SKM-1 treated with dmso at 0.1 percent for 144 hours (cell line): ENCODE results near the gene EZH1.

Experiments used
- DNase-seq: peaks from one replicate; lab custom pipeline; 2025; ENCODE audit not compliant: unreplicated experiment; lab: John Stamatoyannopoulos, UW

The EZH1 gene

DNA sequence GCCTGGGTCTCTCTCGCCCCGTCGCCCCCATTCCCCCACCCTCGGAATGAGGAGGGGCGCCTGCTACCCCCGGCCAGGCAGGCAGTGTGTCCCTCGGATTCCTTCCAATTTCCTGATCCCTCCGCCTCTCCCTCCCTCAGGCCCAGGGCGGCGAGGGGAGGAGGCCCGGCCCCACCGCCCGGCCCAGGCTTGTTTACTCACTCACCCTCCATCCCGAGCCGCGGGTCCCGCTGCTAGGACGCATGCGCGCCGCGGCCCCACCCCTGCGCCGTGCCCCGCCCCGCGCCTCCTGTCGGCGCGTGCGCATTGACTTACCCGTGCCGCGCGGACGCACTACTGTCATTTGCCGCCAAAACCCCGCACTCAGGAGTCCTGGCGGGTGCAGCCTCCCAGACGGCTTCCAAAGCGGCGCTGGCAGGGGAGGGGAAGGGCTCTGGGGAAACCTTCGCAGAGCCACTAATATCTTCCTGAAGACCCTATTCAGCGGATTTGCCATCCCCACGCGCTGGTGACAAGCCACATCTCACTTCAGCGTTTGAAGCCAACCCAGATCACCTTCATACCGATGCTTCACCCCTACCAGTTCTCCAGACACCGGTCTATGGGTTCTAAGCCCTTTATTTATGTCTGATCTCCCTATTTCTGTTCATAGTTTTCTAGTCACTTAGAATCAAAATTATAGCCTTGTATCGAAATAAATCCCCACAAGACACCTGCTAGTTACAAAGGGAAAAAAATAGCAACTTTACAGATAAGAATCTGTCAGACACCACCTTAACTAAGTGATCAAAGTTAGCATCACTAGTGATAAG is at the start of gene EZH1:
Gene EZH1, minus strand, starts transcription at position 235 of the 812 bp plus-strand sequence. CDS start 16,099 bp downstream, outside the sequence.
- DNase-seq: peak; percentile 90

DNA sequence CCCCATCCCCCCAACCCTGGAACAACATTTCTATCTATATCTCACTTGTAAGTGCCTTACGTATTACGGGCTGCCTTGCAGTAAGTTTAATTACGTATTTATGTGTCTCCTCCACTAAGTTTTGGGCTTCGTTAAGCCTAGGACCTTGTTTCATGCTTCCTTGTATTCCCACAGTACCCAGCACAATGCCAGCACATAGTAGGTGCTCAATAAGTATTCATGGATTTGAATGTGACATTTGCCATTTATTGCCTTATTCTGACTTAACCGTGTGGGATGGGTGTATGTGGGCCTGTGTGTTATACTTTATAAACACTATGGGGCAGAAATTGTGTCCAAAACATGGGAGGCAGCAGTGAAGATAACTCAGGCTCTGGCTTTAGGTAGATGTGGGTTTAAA is 47.7 kb upstream of the EZH1 start:
- no peak for DNase-seq

DNA sequence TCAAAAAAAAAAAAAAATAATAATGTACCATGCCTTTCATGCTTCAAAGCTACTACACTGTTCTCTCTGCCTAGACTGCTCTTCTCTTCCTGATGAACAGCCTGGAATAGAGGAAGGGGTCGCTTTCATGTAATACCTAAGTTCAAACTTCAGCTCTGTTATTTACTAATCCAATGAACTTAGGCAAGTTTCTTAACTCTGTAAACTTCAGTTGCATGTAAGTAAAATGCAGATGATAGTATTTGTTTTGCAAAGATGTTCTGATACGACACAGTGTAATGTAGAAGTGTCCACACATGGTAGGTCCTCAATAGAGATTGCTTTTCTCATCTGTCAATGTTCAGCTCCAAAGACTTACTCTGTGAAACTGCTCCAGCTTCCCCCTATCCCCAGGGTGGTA is 47.1 kb upstream of the EZH1 start:
- DNase-seq: no peak

DNA sequence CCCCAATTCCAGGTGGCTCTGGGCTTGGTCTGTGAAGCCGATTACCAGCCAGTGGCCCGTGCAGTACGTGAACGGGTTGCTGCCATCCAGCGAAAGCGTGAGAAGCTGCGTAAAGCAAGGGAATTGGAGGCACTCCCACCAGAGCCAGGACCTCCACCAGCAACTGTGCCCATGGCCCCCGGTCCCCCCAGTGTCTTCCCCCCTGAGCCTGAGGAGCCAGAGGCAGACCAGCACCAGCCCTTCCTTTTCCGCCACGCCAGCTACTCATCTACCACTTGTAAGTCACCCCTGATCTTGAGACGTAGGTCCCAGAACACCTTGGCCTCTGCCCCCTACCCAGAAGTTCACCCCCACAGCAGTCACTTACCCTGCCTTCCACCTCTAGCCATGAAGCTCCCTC is 42.4 kb upstream of the EZH1 start:
- no peak for DNase-seq

DNA sequence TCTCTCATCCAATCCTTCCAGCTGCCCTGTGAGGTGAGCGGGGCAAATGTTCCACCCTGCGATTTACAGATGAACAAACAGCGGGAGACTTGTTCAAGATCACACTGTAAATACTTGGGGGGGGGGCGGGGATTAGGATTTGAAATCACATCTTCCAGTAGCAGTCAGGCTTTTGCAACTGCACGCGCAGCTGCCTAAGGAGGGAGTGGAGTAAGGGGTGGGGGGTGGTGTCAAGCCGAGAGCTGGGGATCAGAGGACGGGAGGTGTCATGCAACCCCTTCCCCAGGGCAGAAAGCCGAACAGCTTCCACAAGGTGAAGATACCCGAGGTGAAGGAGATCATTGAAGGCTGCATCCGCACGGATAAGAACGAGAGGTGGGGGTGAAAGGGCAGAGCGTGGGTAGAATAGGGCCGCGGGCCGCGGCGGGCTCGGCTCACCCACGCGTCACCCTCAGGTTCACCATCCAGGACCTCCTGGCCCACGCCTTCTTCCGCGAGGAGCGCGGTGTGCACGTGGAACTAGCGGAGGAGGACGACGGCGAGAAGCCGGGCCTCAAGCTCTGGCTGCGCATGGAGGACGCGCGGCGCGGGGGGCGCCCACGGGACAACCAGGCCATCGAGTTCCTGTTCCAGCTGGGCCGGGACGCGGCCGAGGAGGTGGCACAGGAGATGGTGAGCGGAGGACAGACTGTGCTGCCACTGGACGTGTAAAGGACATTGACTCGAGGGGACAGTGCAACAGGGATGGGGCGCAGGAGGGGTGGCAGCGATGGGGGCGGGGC is 40.2 kb upstream of the EZH1 start:
- no peak for DNase-seq

DNA sequence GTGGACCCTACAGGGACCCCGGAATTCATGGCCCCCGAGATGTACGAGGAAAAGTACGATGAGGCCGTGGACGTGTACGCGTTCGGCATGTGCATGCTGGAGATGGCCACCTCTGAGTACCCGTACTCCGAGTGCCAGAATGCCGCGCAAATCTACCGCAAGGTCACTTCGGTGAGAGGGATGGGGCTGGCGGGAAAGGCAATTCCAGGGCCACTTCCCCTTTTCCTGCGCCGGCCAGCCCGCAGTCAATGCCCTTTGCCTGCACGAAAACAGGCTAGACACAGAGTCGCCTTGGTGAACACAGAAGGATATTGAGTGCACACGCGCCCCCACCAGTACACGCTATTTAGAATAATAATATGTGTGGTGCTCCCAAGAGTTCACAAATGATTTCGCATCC is 39.6 kb upstream of the EZH1 start:
- no peak for DNase-seq

DNA sequence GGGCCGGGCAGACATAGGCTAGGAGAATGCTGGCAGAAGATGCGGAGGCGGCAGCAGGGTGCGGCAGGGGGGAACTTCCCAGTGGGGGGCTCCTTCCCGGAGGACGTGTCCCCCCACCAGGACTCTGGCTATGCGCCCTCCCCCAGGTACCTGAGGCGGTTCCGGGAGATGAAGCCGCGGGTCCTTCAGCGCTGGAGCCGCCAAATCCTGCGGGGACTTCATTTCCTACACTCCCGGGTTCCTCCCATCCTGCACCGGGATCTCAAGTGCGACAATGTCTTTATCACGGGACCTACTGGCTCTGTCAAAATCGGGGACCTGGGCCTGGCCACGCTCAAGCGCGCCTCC is 38.9 kb upstream of the EZH1 start:
- DNase-seq: no peak

DNA sequence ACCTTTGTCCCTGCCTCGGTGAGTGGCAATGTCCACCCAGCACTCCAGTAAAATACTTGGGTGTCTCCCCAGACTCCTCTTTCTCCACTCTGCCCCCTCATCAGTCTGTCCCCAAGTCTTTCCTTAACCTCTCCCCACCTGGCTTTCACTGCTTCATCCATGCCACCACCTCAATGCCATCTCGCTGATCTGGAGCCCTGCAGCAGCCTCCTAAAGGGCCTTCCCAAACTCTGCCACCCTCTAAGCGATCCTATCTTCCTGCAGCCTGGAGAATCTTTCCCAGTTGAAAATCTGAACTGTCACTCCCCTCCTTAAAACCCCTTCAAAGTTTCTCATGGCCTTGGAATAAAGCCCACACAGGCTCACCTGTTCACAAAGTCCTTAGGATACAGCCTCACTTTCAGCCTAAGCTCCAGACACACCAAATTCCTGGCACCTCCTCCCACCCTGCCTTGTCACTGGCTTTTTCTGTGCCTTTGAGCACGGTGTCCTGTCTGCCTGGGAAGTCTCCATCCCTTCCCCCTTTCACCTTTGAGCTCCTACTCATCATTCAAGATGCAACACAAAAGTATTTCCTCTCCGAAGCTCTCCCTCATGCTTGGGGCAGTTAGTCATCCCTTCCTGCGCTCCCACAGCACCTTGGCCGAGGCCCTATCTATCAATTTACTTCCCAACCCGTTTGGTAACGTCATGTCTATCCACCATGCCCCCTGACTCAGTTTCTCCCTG is 38.4 kb upstream of the EZH1 start:
- DNase-seq: no peak

DNA sequence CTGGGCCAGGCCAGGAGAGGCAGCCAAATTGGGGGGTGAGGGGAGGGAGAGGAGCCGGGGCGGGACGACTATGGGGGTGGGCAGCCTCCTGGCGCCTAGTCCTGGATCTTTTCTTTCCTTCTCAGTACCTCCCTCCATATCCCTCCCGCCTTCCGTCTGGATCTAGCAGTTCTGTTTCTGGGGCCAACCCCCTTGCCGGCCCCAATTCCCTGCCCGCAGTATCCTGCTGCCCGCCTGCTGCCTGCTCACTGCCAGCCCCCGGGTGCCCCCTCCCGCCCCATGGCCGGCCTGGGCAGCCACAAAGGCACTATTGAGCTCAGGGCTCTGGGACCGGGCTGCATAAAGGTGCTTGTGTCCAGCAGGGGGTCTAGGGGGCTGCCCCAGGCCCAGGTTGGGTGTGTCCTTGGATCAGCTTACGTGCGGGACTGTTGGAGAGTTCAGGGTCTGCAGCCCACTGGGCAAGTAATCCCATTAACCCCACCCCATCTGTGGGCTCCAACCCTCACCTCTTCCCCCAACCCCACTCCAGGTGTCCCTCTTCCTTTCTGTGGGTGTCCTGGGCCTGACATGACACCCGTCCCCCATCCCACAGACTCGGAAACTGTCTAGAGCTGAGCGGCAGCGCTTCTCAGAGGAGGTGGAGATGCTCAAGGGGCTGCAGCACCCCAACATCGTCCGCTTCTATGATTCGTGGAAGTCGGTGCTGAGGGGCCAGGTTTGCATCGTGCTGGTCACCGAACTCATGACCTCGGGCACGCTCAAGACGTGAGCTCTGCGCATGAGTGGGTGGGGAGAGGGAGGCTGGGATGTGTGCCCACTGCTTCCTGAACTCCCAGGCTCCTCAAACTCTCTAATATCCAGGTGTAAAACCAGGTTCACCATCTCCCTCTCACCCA is 37.6 kb upstream of the EZH1 start:
- DNase-seq: no peak

DNA sequence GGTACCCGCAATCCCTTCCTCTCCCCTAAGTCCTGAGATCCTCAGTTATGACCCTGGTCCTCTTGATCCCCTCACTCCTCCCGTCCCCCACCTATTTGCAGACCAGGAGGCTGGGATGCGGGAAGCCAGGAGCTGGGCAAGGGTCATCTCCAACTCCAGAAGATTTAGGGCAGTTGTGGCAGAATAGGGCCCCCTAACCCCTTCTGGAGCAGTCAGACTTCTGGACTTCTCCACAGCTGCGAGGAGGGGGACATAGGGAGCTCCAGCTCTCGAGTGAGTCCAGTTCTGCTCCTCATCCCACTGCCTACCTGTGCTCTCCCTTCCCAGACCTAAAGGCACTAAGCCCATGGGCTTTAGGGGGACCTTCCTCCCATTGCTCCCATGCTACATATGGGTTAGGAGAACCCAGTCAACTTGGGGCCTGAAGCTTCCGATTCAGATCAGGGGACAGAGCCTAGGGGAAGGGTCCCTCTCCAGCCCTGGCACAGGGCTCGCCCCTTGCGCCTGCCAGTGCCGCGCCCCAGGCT is 36.9 kb upstream of the EZH1 start:
- no peak for DNase-seq

DNA sequence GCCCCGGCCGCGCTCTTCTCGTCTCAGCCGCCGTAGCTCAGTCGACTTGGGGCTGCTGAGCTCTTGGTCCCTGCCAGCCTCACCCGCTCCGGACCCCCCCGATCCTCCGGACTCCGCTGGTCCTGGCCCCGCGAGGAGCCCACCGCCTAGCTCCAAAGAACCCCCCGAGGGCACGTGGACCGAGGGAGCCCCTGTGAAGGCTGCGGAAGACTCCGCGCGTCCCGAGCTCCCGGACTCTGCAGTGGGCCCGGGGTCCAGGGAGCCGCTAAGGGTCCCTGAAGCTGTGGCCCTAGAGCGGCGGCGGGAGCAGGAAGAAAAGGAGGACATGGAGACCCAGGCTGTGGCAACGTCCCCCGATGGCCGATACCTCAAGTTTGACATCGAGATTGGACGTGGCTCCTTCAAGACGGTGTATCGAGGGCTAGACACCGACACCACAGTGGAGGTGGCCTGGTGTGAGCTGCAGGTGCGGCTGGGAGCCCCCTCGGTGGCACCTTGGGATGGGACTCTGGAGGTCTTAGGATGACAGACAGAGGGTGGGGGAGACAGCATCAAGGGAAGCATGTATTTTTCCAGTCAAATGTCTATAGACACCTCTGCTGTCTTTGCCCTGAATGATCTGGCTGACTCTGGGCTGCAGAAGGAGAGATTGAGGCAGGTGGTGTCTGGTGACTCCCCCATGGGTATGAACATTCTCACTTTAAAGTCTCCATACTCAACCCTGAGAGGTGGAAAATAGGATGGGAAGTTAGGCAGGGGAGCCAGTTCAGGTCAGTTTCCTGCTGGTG is 36.2 kb upstream of the EZH1 start:
- no peak for DNase-seq

DNA sequence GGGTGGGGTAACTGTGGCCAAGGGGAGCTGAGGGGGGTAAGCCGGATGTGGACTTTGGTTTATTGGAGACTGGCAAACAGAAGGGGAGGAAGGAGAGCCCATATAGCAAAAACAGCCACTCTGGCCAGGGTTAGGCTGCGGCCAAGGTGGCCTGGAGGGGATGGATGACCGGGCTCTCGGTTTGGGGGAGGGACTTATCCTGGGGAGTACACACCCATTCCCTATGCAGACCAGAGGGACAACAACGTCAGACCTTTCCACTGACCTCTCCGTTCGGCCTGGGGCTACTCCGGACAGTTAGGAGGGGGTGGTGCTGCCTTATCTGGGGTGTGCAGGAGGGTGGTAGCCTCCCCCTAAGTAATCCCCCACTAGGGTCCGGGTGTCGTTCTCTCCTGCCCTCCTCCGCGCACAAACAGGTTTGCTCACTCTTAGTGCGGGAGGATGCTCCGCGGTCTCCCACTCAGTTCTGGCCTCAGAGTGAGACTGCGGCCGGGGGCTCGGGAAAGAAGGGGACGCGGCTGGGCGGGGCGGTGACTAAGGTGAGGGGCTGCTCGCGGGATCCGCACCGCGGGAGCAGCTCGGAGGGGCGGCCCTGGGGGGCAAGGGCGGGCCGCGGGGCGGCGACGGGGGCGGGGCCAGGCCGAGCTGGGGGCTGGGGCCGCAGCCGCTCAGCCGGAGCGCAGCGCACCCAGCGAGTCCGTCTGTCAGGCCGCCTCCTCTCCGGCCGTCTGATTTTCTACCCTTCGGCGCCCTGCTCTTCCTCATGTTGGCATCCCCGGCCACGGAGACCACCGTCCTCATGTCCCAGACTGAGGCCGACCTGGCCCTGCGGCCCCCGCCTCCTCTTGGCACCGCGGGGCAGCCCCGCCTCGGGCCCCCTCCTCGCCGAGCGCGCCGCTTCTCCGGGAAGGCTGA is 35.4 kb upstream of the EZH1 start, which contains the start of gene WNK4:
Gene WNK4, plus strand, starts transcription at position 675 of the 915 bp plus-strand sequence. Its CDS starts 89 bp downstream, at position 764.
- DNase-seq: no peak

DNA sequence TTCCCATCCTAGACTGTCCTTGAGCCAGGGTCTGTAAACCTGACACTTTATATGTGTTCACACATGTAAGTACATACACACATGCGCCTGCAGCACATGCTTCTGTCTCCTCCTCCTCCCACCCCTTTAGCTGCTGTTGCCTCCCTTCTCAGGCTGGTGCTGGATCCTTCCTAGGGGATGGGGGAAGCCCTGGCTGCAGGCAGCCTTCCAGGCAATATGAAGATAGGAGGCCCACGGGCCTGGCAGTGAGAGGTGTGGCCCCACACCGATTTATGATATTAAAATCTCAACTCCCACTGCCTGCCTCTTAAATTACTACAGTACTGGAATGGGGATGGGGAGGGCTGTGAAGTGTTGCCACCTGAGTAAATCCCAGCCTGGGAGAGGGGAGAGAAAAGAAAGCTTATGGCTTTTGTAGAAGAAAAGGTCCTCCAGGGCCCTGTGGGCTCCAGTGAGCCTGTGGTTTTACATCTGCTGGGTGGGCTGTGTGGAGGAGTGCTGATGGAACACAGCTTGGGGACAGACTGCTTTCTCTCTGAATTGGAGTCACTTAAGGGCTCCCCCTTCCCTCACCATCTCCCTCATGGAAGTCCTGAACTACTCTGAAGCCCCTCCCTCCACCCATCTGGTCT is 34.6 kb upstream of the EZH1 start:
- DNase-seq: no peak

DNA sequence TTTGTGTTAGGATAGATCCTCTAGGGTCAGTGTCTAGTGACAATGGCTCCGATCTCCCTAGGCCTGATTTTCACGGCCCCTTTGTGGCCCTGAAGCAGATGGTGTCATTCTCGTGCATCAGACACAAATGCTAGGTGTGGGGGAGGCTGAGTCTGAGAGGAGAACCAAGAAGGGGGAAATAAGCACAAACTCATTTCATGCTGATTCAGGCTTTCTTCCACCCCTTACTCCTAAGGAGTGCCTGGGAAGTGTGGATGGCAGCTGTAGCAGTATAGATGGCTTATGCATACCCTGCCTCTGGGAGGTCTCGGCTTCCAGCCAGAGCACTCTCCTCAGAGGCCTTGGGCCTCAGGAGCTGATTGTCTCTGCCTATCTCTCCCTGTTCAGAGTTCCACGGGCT is 33.7 kb upstream of the EZH1 start:
- no peak for DNase-seq

DNA sequence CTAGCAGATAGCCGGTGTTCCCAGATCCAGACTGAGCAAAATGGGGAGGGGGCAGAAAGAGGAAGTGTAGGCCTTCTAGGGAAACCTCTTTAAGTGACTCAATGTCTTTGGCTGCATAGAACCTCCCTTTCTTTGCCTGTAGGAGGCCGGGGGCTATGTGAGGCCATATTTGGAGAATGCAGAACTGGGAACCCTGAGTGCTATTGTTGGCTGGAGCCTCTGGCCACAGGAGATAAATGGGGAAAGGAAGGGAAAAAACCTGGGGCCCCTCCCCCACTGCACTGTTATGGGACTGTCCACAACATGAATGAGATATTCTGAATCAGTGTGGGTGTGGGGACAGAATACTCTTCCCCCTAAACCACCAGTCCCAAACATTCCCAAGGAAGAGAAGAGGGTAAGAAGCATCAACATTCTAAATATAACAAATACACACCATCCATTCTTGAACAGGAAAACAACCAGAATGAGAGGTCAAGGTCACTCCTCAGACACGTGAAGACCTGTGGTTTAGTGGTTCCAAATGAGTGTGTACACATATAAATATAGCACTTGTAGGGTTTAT is 30.8 kb upstream of the EZH1 start:
- peak; percentile 88 for DNase-seq

DNA sequence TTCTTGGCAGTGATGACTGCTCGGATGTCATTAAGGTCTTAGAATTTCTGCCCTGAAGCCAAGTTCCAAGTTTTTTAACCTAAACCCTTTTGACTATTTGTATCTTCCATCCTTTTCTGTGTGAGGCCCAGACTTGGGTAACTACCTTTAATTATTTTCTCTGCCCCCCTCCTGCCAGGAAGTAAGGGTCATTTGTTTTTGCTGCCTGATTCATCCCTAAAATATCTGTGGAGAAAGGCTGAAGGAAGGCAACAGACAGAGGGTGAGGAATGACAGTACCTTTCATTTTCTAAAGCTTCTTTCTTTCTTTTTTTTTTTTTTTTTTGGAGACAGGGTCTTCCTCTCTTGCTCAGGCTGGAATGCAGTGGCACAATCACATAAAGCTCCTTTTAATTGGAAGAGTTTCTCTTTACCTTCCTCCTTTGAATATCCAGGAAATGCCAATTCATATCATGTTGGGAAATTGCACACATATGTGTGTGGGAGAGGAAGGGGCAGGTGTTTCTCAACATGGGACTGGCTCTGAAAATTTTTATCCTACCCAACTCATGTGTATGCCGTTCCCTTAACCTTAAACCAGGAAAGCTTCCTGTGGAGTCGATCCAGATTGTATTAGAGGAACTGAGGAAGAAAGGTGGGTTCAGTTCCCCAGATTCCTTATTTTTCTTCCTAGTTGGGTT is 29.4 kb upstream of the EZH1 start:
- DNase-seq: no peak
